Measurements from ENCODE around the gene SLC6A7.

DNA sequence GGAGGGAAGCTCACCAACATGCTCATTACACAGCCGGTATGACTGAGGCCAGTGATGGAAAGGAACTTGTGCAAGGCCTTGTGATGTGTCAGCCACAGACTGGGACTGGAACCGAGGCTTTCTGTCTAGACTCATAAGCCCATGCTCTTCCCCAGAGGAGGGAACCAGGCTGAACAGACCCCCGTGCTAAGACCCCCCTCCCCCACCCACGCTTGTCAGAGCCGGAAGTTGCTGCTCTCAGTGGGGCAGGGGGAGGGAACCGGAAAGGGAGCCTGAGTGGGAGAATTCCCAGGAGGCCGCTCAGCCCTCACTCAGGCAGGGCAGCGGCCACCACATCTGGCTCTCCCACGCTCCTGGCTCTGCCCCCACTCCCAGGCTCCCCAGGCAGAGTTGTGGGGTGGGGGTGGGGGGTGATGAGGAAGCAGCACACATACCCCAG is 30.1 kb upstream of the SLC6A7 start:
- TF ChIP-seq, protein P1, sequence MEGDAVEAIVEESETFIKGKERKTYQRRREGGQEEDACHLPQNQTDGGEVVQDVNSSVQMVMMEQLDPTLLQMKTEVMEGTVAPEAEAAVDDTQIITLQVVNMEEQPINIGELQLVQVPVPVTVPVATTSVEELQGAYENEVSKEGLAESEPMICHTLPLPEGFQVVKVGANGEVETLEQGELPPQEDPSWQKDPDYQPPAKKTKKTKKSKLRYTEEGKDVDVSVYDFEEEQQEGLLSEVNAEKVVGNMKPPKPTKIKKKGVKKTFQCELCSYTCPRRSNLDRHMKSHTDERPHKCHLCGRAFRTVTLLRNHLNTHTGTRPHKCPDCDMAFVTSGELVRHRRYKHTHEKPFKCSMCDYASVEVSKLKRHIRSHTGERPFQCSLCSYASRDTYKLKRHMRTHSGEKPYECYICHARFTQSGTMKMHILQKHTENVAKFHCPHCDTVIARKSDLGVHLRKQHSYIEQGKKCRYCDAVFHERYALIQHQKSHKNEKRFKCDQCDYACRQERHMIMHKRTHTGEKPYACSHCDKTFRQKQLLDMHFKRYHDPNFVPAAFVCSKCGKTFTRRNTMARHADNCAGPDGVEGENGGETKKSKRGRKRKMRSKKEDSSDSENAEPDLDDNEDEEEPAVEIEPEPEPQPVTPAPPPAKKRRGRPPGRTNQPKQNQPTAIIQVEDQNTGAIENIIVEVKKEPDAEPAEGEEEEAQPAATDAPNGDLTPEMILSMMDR (IDR thresholded peaks at IDR 0.05; ENCODE audit: low read depth, low read length): no peak
- no peak for TF ChIP-seq POLR2A (IDR thresholded peaks at IDR 0.05; ENCODE audit: extremely low read depth, insufficient read length)
- TF ChIP-seq, protein P2, sequence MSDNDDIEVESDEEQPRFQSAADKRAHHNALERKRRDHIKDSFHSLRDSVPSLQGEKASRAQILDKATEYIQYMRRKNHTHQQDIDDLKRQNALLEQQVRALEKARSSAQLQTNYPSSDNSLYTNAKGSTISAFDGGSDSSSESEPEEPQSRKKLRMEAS (IDR thresholded peaks at IDR 0.05; ENCODE audit: low read depth, low read length): 0 out of 2 replicates have a peak, but pooled peaks have one; percentile 8
